ENCODE data around the gene ADAM29. TPM values are rescaled to one million over a fixed set of nuclear protein-coding genes. Genes with fewer than 3 reads are reported as not detected.

ADAM29 gene
- polyA plus RNA-seq, 3 donors, result not detected

GRCh38 chr4:174934360-174934759 is 16.2 kb downstream of the ADAM29 start:
- Mint-ChIP-seq H3K9me3 (peaks cover 2 to 15% (median 5%) of the 10 kb centered on the region in 7 donors), H3K4me1 (no peaks in the 10 kb centered on the region), H3K27ac (no peak overlapping the region), H3K36me3 (no peaks in the 10 kb centered on the region), H3K27me3 (ENCODE audit: low read depth in 3 of 3) (peaks cover 0 to 2% (median 0%) of the 10 kb centered on the region in 3 donors), H3K4me3 (no peak overlapping the region)
- no CpG with 5 or more reads among the region's 4 CpGs for WGBS (ENCODE audit: insufficient coverage)
- Histone ChIP-seq H4K20me1 (ENCODE audit: insufficient read depth, low read length) (no peaks in the 10 kb centered on the region), H3K9ac (ENCODE audit: insufficient read depth, low read length, poor library complexity, severe bottlenecking) (no peak overlapping the region), H2AFZ (ENCODE audit: insufficient read depth, low read depth, low read length, poor library complexity, severe bottlenecking) (no peak overlapping the region), H3K36me3 (replicated peaks in 1 of 2; ENCODE audit: control insufficient read depth in 1 of 2, insufficient read depth in 2 of 2, low read length in 2 of 2) (no peaks in the 10 kb centered on the region), H3K4me2 (replicated peaks; ENCODE audit: extremely low read depth, low read length, poor library complexity, severe bottlenecking) (no peak overlapping the region), H3K4me1 (ENCODE audit: control insufficient read depth in 1 of 2, insufficient read depth in 2 of 2, low read length in 2 of 2) (no peaks in the 10 kb centered on the region), H3K4me3 (replicated peaks in 1 of 3; ENCODE audit: low read depth in 2 of 3, low read length in 3 of 3) (no peak overlapping the region), H3K27ac (ENCODE audit: low read depth in 1 of 2, low read length in 2 of 2) (no peak overlapping the region), H3K9me3 (replicated peaks in 1 of 2; ENCODE audit: control insufficient read depth in 1 of 2, insufficient read depth in 1 of 2, low read length in 2 of 2) (no peaks in the 10 kb centered on the region), H3K27me3 (ENCODE audit: control insufficient read depth in 2 of 2, insufficient read depth in 2 of 2, low read length in 2 of 2) (no peaks in the 10 kb centered on the region), H3K79me2 (ENCODE audit: insufficient read depth, low read length) (no peaks in the 10 kb centered on the region)
- intact Hi-C loops (cut with micrococcal nuclease), result no loop called here
- DNase-seq, result no peak
- TF ChIP-seq CTCF (IDR thresholded peaks at IDR 0.05), result no peak

- TF ChIP-seq CTCF (IDR thresholded peaks at IDR 0.05), result no peak
- H3K4me3 ChIP-seq (replicated peaks in 1 of 3; ENCODE audit: low read depth in 2 of 3, low read length in 3 of 3), result no peak overlapping the region
- no peak overlapping the region for H2AFZ ChIP-seq (ENCODE audit: insufficient read depth, low read depth, low read length, poor library complexity, severe bottlenecking)
- Mint-ChIP-seq H3K9me3 (peaks cover 0 to 8% (median 2%) of the 10 kb centered on the region in 7 donors), H3K36me3 (no peaks in the 10 kb centered on the region), H3K4me1 (no peaks in the 10 kb centered on the region), H3K27me3 (ENCODE audit: low read depth in 3 of 3) (peaks cover 0 to 2% (median 0%) of the 10 kb centered on the region in 3 donors), H3K27ac (no peak overlapping the region), H3K4me3 (no peak overlapping the region)
- H4K20me1 ChIP-seq (ENCODE audit: insufficient read depth, low read length), result no peaks in the 10 kb centered on the region
- intact Hi-C loops (cut with micrococcal nuclease), result no loop called here
- H3K4me2 ChIP-seq (replicated peaks; ENCODE audit: extremely low read depth, low read length, poor library complexity, severe bottlenecking), result no peak overlapping the region
- H3K27me3 ChIP-seq (ENCODE audit: control insufficient read depth in 2 of 2, insufficient read depth in 2 of 2, low read length in 2 of 2), result no peaks in the 10 kb centered on the region
- no peaks in the 10 kb centered on the region for H3K36me3 ChIP-seq (replicated peaks in 1 of 2; ENCODE audit: control insufficient read depth in 1 of 2, insufficient read depth in 2 of 2, low read length in 2 of 2)
- no peaks in the 10 kb centered on the region for H3K9me3 ChIP-seq (replicated peaks in 1 of 2; ENCODE audit: control insufficient read depth in 1 of 2, insufficient read depth in 1 of 2, low read length in 2 of 2)
- H3K4me1 ChIP-seq (ENCODE audit: control insufficient read depth in 1 of 2, insufficient read depth in 2 of 2, low read length in 2 of 2), result no peaks in the 10 kb centered on the region
- no peaks in the 10 kb centered on the region for H3K79me2 ChIP-seq (ENCODE audit: insufficient read depth, low read length)
- H3K27ac ChIP-seq (ENCODE audit: low read depth in 1 of 2, low read length in 2 of 2), result no peak overlapping the region
- no peak overlapping the region for H3K9ac ChIP-seq (ENCODE audit: insufficient read depth, low read length, poor library complexity, severe bottlenecking)
- WGBS (ENCODE audit: insufficient coverage), result no CpG with 5 or more reads among the region's 2 CpGs
- no peak for DNase-seq
These were observed 17.4 kb downstream of the ADAM29 start for GRCh38 chr4:174935607-174936006.
